Naive thymus-derived CD8-positive, alpha-beta T cell (primary cell): ENCODE data around the gene ARHGEF12. TPM values are rescaled to one million over a fixed set of nuclear protein-coding genes. Genes with fewer than 3 reads are reported as not detected.

ENCODE experiments used
- ATAC-seq, 2 donors: fragments of 150-1000 bp; cut with Tn5 transposase in 1 of 2; sonication (Bioruptor Pico), chemical (Tn5 transposase) in 1 of 2; 1 replicate in 1 of 2; 2 replicates in 1 of 2; pipeline ENCODE4 v1.10.0; 2021; ENCODE audit warnings: mild to moderate bottlenecking in 2 of 2, moderate library complexity in 2 of 2
- POLR2A ChIA-PET: fragments of 350-600 bp; sonication (Branson Sonifier 250); formaldehyde crosslinking; loops from one replicate; lab custom pipeline; 2021; ENCODE audit warnings: antibody characterized with exemption; lab: Charles Lee
- DNase-seq, 10 donors: peaks; one replicate each; pipeline versions ENCODE4 v3.0.0 to v3.0.0-alpha.2; 2020 to 2022
- H3K27ac Mint-ChIP-seq, 10 donors: one replicate each; pipeline ENCODE4 v1.8.0; 2020 to 2022; ENCODE audit warnings: mild to moderate bottlenecking in 10 of 10, mixed read lengths in 10 of 10, moderate library complexity in 4 of 10, inconsistent platforms in 1 of 10
- H3K27me3 Mint-ChIP-seq, 5 donors: one replicate each; pipeline ENCODE4 v1.8.0; 2021 to 2022; ENCODE audit warnings: mixed read lengths in 5 of 5
- H3K36me3 Mint-ChIP-seq, 3 donors: one replicate each; pipeline ENCODE4 v1.8.0; 2020 to 2022; ENCODE audit warnings: mixed read lengths in 3 of 3, mild to moderate bottlenecking in 2 of 3, inconsistent platforms in 1 of 3
- H3K4me1 Mint-ChIP-seq, 4 donors: one replicate each; pipeline ENCODE4 v1.8.0; 2021 to 2022; ENCODE audit warnings: mixed read lengths in 4 of 4
- H3K4me3 Mint-ChIP-seq, 10 donors: one replicate each; pipeline ENCODE4 v1.8.0; 2020 to 2022; ENCODE audit warnings: mild to moderate bottlenecking in 10 of 10, mixed read lengths in 10 of 10, moderate library complexity in 6 of 10, inconsistent platforms in 1 of 10
- H3K9me3 Mint-ChIP-seq, 9 donors: one replicate each; pipeline ENCODE4 v1.8.0; 2020 to 2022; ENCODE audit warnings: mixed read lengths in 9 of 9, mild to moderate bottlenecking in 3 of 9, inconsistent platforms in 1 of 9, moderate library complexity in 1 of 9
- polyA plus RNA-seq, 3 donors: library from polyadenylated mRNA; unstranded; fragments of 300-500 nt; fragmentation: Illumina TruSeq; gene quantifications; one replicate each; pipeline ENCODE4 v1.2.3, GENCODE V29; 2021
- total RNA-seq, 8 experiments: library from RNA in 2 of 8; stranded (reverse) in 2 of 8; gene quantifications; one replicate each; pipeline ENCODE4 v1.2.3 and lab custom pipeline; 2021 to 2026

ARHGEF12 gene
- total and polyA plus RNA-seq, 5 experiments from 2014 or later: 0.76 to 5.4 (median 1.4) TPM

DNA sequence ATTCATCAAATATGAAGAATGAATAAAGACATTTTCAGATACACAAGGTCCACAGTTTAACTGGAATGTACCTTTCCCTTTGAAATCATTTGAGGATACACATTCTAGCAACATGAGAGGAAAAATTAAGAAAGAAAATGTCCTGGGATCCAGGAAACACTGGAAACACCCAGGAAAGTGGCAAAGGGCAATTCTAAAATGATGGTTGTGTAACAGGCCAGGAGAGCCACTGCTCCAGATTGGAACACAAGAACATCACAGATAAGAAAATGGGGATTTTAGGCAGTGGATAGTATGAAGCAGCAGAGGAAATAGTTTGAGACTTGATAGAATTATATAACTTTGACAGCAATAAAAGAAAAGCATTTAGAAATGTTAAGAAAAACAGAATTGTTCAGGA, 119.3 kb downstream of the ARHGEF12 start:
- Mint-ChIP-seq H3K4me1 (peaks cover 0 to 2% (median 0%) of the 10 kb centered on the region in 4 donors), H3K27me3 (no peaks in the 10 kb centered on the region), H3K9me3 (no peaks in the 10 kb centered on the region), H3K4me3 (no peak overlapping the region), H3K27ac (no peak overlapping the region), H3K36me3 (peaks cover 0 to 19% (median 14%) of the 10 kb centered on the region in 3 donors)
- ATAC-seq (no peak), DNase-seq (no peak)
- POLR2A ChIA-PET: no interaction called here

- H3K27ac Mint-ChIP-seq: no peak overlapping the region
- ATAC-seq (no peak), DNase-seq (no peak)
- POLR2A ChIA-PET: no interaction called here
- no peaks in the 10 kb centered on the region for H3K27me3 Mint-ChIP-seq
- H3K36me3 Mint-ChIP-seq: peaks cover 5 to 27% (median 7%) of the 10 kb centered on the region in 3 donors
- H3K9me3 Mint-ChIP-seq: no peaks in the 10 kb centered on the region
- H3K4me1 Mint-ChIP-seq: peaks cover 0 to 2% (median 0%) of the 10 kb centered on the region in 4 donors
- H3K4me3 Mint-ChIP-seq: no peak overlapping the region
These were observed 121.8 kb downstream of the ARHGEF12 start for GRCh38 chr11:120457996-120458395.

- POLR2A ChIA-PET: no interaction called here
- Mint-ChIP-seq H3K9me3 (peaks cover 0 to 3% (median 0%) of the 10 kb centered on the region in 9 donors), H3K4me3 (no peak overlapping the region), H3K4me1 (no peaks in the 10 kb centered on the region), H3K27ac (no peak overlapping the region), H3K36me3 (peaks cover 12 to 45% (median 13%) of the 10 kb centered on the region in 3 donors), H3K27me3 (no peaks in the 10 kb centered on the region)
- ATAC-seq (no peak), DNase-seq (no peak)
These were observed 126.6 kb downstream of the ARHGEF12 start for GRCh38 chr11:120462825-120463224.

- Mint-ChIP-seq H3K9me3 (peaks cover 0 to 3% (median 0%) of the 10 kb centered on the region in 9 donors), H3K27ac (no peak overlapping the region), H3K27me3 (no peaks in the 10 kb centered on the region), H3K4me1 (no peaks in the 10 kb centered on the region), H3K36me3 (peaks cover 13 to 33% (median 16%) of the 10 kb centered on the region in 3 donors), H3K4me3 (no peak overlapping the region)
- no peak for ATAC-seq
- POLR2A ChIA-PET: no interaction called here
- no peak for DNase-seq
These were observed 129.8 kb downstream of the ARHGEF12 start for GRCh38 chr11:120465921-120466534.

- no peak overlapping the region for H3K27ac Mint-ChIP-seq
- POLR2A ChIA-PET: no interaction called here
- peaks cover 11 to 20% (median 13%) of the 10 kb centered on the region in 3 donors for H3K36me3 Mint-ChIP-seq
- H3K9me3 Mint-ChIP-seq: peaks cover 0 to 3% (median 0%) of the 10 kb centered on the region in 9 donors
- no peaks in the 10 kb centered on the region for H3K4me1 Mint-ChIP-seq
- DNase-seq (no peak), ATAC-seq (no peak)
- H3K4me3 Mint-ChIP-seq: no peak overlapping the region
- no peaks in the 10 kb centered on the region for H3K27me3 Mint-ChIP-seq
These were observed 131.4 kb downstream of the ARHGEF12 start for GRCh38 chr11:120467627-120468026.

GRCh38 chr11:120471131-120471530, 134.9 kb downstream of the ARHGEF12 start:
- Mint-ChIP-seq H3K27me3 (no peaks in the 10 kb centered on the region), H3K27ac (no peak overlapping the region), H3K36me3 (peaks cover 8 to 12% (median 9%) of the 10 kb centered on the region in 3 donors), H3K9me3 (no peaks in the 10 kb centered on the region), H3K4me3 (no peak overlapping the region), H3K4me1 (no peaks in the 10 kb centered on the region)
- ATAC-seq (no peak), DNase-seq (no peak)
- POLR2A ChIA-PET: no interaction called here

- ATAC-seq (no peak), DNase-seq (no peak)
- Mint-ChIP-seq H3K4me1 (no peaks in the 10 kb centered on the region), H3K4me3 (no peak overlapping the region), H3K9me3 (no peaks in the 10 kb centered on the region), H3K36me3 (peaks cover 8 to 13% (median 11%) of the 10 kb centered on the region in 3 donors), H3K27ac (no peak overlapping the region), H3K27me3 (no peaks in the 10 kb centered on the region)
- POLR2A ChIA-PET: no interaction called here
These were observed 135.8 kb downstream of the ARHGEF12 start for GRCh38 chr11:120471994-120472393.

DNA sequence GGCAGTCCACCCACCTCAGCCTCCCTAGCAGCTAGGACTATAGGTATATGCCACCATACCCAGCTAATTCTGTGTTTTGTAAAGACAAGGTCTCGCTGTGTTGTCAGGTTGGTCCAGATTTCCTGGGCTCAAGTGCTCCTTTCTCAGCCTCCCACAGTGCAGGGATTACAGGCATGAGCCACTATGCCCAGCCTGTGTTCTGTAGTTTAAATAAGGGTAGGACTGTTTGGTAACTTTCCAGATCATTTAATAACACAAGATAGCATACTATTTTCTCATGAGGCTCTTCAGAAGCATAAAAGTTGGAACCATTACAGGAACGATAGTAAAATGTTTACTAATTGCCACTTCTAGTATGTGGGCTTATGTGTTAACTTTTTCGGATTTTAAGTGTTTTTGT, 137.3 kb downstream of the ARHGEF12 start:
- Mint-ChIP-seq H3K27me3 (no peaks in the 10 kb centered on the region), H3K4me3 (no peak overlapping the region), H3K36me3 (peaks cover 0 to 12% (median 9%) of the 10 kb centered on the region in 3 donors), H3K9me3 (no peaks in the 10 kb centered on the region), H3K27ac (no peak overlapping the region), H3K4me1 (no peaks in the 10 kb centered on the region)
- POLR2A ChIA-PET: no interaction called here
- DNase-seq (no peak), ATAC-seq (no peak)

DNA sequence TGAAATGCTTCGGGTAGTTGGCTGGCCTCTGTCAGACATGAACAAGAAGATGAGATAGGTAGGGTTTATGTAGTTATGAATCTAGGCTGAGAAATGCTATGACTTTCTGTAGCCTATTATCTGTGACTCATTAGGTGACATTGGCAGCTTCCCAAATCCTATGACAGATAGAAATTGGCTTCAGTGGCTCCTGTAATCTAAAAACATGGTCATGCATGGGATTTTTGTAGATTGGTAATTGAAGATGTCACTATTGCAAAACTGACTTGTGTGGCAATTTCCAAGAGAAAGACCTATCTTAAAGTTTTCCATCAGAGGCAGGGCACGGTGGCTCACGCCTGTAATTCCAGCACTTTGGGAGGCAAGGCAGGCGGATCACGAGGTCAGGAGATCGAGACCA, 145.9 kb downstream of the ARHGEF12 start:
- POLR2A ChIA-PET: interaction anchor here (0.7 kb wide), 1 partner anchor 1148 kb away, joined by 5 read pairs; no protein-coding TSS in a partner anchor
- Mint-ChIP-seq H3K27ac (no peak overlapping the region), H3K36me3 (peaks cover 0 to 17% (median 13%) of the 10 kb centered on the region in 3 donors), H3K27me3 (no peaks in the 10 kb centered on the region), H3K9me3 (no peaks in the 10 kb centered on the region), H3K4me1 (peaks cover 0 to 3% (median 0%) of the 10 kb centered on the region in 4 donors), H3K4me3 (no peak overlapping the region)
- no peak for DNase-seq
- ATAC-seq: no peak

DNA sequence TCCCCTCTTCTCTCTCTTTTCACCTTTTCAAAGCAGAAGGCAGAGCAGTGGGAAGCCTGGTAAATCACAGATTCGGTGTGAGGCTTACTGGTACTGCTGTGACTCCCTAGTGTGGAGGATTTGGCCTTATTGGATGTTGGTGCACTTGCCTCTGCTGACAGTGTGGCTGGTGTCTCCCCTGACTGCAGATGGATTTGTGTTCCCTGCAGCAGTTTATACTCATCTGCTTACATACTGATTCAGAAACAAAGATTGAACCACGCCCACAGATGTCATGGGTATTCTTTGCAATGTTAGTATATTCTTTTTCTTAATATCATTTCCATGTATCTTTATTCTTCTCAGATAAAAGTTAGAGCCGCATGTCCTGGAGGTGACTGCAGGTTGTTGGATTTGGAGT, 148.5 kb downstream of the ARHGEF12 start:
- ATAC-seq: no peak

GRCh38 chr11:120486138-120486537, 149.9 kb downstream of the ARHGEF12 start:
- Mint-ChIP-seq H3K36me3 (peaks cover 0 to 11% (median 5%) of the 10 kb centered on the region in 3 donors), H3K4me1 (no peaks in the 10 kb centered on the region), H3K27ac (no peak overlapping the region), H3K4me3 (no peak overlapping the region), H3K9me3 (no peaks in the 10 kb centered on the region), H3K27me3 (no peaks in the 10 kb centered on the region)
- ATAC-seq (no peak), DNase-seq (no peak)
- POLR2A ChIA-PET: no interaction called here

More for the DNA sequence above, 148.5 kb downstream of the ARHGEF12 start:
- peaks cover 0 to 11% (median 8%) of the 10 kb centered on the region in 3 donors for H3K36me3 Mint-ChIP-seq
- H3K27me3 Mint-ChIP-seq: no peaks in the 10 kb centered on the region
- no peaks in the 10 kb centered on the region for H3K4me1 Mint-ChIP-seq
- POLR2A ChIA-PET: no interaction called here
- no peak overlapping the region for H3K4me3 Mint-ChIP-seq
- no peaks in the 10 kb centered on the region for H3K9me3 Mint-ChIP-seq
- no peak for DNase-seq
- no peak overlapping the region for H3K27ac Mint-ChIP-seq

GRCh38 chr11:120489799-120490198, 153.6 kb downstream of the ARHGEF12 start:
- H3K27ac Mint-ChIP-seq: no peak overlapping the region

DNA sequence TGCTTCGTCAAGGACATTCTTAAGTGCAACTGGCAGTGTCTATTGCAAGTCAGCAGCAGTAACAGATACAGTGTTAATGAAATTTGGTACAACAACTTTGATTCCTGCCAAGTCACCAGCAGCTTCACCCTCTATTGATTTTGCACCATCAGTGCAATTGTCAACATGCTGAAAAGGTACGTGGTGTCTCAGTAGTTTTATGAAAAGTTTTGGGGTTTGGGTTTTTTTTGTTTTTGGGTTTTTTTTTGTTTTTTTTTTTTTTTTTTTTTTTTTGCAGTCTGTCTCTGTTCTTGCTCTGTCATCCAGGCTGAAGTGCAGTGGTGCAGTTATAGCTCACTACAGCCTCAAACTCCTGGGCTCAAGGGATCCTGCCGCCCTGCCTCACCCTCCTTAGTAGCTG, 156.3 kb downstream of the ARHGEF12 start:
- Mint-ChIP-seq H3K27ac (no peak overlapping the region), H3K27me3 (peaks cover 0 to 36% (median 6%) of the 10 kb centered on the region in 5 donors), H3K36me3 (no peaks in the 10 kb centered on the region), H3K9me3 (no peaks in the 10 kb centered on the region), H3K4me1 (no peaks in the 10 kb centered on the region), H3K4me3 (no peak overlapping the region)
- DNase-seq (no peak), ATAC-seq (no peak)
- POLR2A ChIA-PET: interaction anchor here (0.6 kb wide), 1 partner anchor 47 kb away, joined by 6 read pairs; no protein-coding TSS in a partner anchor

More at GRCh38 chr11:120489799-120490198, 153.6 kb downstream of the ARHGEF12 start:
- H3K9me3 Mint-ChIP-seq: no peaks in the 10 kb centered on the region
- H3K4me1 Mint-ChIP-seq: no peaks in the 10 kb centered on the region
- no peak for DNase-seq
- no peak overlapping the region for H3K4me3 Mint-ChIP-seq
- peaks cover 0 to 14% (median 4%) of the 10 kb centered on the region in 5 donors for H3K27me3 Mint-ChIP-seq
- POLR2A ChIA-PET: no interaction called here
- H3K36me3 Mint-ChIP-seq: peaks cover 0 to 5% (median 2%) of the 10 kb centered on the region in 3 donors
- no peak for ATAC-seq
